ENCODE results near the gene NEUROD2.

Gene NEUROD2

GRCh38 chr17:39599004-39599664 is 8.6 kb downstream of the NEUROD2 start:
- peaks cover 6% of the 10 kb centered on the region for H3K4me1 ChIP-seq
- peak; percentile 39 for DNase-seq
- no peak overlapping the region for H3K4me3 ChIP-seq (ENCODE audit: low read depth, low read length)
- TF ChIP-seq CTCF (IDR thresholded peaks at IDR 0.05; ENCODE audit: low read depth, low read length) = no peak
- H3K36me3 ChIP-seq = no peaks in the 10 kb centered on the region
- H3K27me3 ChIP-seq = peaks cover 100% of the 10 kb centered on the region
- no peaks in the 10 kb centered on the region for H3K9me3 ChIP-seq

- TF ChIP-seq CTCF (IDR thresholded peaks at IDR 0.05; ENCODE audit: low read depth, low read length) = no peak
These were observed 9.1 kb downstream of the NEUROD2 start for GRCh38 chr17:39598630-39599003.

GRCh38 chr17:39598047-39598481 is 9.7 kb downstream of the NEUROD2 start:
- Histone ChIP-seq H3K4me1 (peaks cover 6% of the 10 kb centered on the region), H3K9me3 (no peaks in the 10 kb centered on the region), H3K4me3 (ENCODE audit: low read depth, low read length) (no peak overlapping the region), H3K36me3 (no peaks in the 10 kb centered on the region), H3K27me3 (peaks cover 100% of the 10 kb centered on the region)
- TF ChIP-seq CTCF (IDR thresholded peaks at IDR 0.05; ENCODE audit: low read depth, low read length) = no peak
- peak; percentile 53 for DNase-seq

More at GRCh38 chr17:39598630-39599003, 9.1 kb downstream of the NEUROD2 start:
- H3K27me3 ChIP-seq = peaks cover 100% of the 10 kb centered on the region
- H3K4me1 ChIP-seq = peaks cover 6% of the 10 kb centered on the region
- DNase-seq = no peak
- no peak overlapping the region for H3K4me3 ChIP-seq (ENCODE audit: low read depth, low read length)
- no peaks in the 10 kb centered on the region for H3K9me3 ChIP-seq
- no peaks in the 10 kb centered on the region for H3K36me3 ChIP-seq

GRCh38 chr17:39597372-39598046 is 10.2 kb downstream of the NEUROD2 start:
- Histone ChIP-seq H3K36me3 (no peaks in the 10 kb centered on the region), H3K27me3 (peaks cover 97% of the 10 kb centered on the region), H3K4me1 (peaks cover 6% of the 10 kb centered on the region), H3K9me3 (no peaks in the 10 kb centered on the region), H3K4me3 (ENCODE audit: low read depth, low read length) (no peak overlapping the region)
- no peak for DNase-seq
- no peak for TF ChIP-seq CTCF (IDR thresholded peaks at IDR 0.05; ENCODE audit: low read depth, low read length)

GRCh38 chr17:39596543-39597267 is 11.0 kb downstream of the NEUROD2 start:
- H3K4me1 ChIP-seq = peaks cover 6% of the 10 kb centered on the region

More at GRCh38 chr17:39596543-39597267, 11.0 kb downstream of the NEUROD2 start:
- no peaks in the 10 kb centered on the region for H3K36me3 ChIP-seq
- DNase-seq = no peak
- H3K4me3 ChIP-seq (ENCODE audit: low read depth, low read length) = no peak overlapping the region
- H3K27me3 ChIP-seq = peaks cover 97% of the 10 kb centered on the region
- no peak for TF ChIP-seq CTCF (IDR thresholded peaks at IDR 0.05; ENCODE audit: low read depth, low read length)
- H3K9me3 ChIP-seq = no peaks in the 10 kb centered on the region
